ENCODE data around the gene ADCY7. TPM values are rescaled to one million over a fixed set of nuclear protein-coding genes. Genes with fewer than 3 reads are reported as not detected.

ADCY7 gene
- total and polyA plus RNA-seq, 5 experiments from 2014 or later = 60.1 to 135 (median 72.8) TPM

DNA sequence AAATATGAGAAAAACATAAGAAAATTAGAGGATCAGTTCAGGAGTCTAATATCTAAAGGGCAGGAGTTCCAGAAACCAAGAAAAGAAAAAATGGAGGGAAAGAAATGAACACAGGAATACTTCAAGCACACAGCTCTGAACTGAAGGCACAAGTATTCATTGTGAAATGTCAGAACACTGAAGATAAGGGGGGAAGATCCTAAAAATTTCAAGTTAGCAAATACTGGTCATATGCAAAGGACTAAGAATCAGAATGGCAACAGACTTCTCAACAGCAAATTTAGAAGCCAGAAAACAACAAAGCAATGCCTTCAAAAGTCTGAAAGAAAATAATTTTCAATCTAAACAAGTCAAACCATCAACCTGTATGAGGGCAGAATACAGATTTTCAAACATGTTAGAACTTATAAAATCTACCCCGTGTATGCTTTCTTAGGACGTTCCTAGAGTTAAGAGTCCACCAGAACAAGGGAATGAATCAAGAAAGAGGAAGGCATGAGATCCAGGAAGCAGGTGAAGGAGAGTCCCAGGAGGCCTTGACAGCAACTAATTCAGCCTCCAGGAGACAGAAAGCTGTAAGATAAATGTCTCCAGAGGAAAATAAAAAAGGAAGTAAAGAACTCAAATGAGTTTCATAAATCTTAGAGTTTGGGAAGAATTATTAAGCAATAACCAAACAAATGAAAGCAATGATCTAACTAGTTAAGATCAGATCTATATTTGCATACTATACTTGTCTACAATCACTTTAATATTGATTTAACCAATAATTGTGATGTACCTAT, 99.6 kb downstream of the ADCY7 start:
- H3K4me3 Mint-ChIP-seq = peak overlapping the region in 9 of 10 donors; percentile 20 to 94 (median 51)
- peak overlapping the region in 9 of 10 donors; percentile 1 to 90 (median 30) for H3K27ac Mint-ChIP-seq
- DNase-seq (no peak), ATAC-seq (no peak)
- POLR2A ChIA-PET = interaction anchor here (0.6 to 0.7 kb wide), 2 partner anchors 183 to 269 kb away, joined by 4 to 5 read pairs; no protein-coding TSS in a partner anchor
- H3K4me1 Mint-ChIP-seq = peaks cover 38 to 77% (median 70%) of the 10 kb centered on the region in 4 donors
- H3K36me3 Mint-ChIP-seq = peaks cover 0 to 52% (median 3%) of the 10 kb centered on the region in 3 donors
- no peaks in the 10 kb centered on the region for H3K9me3 Mint-ChIP-seq
- no peaks in the 10 kb centered on the region for H3K27me3 Mint-ChIP-seq

Small RNA genes within 50 kb of the gene (microRNA-seq; reads per million reads assigned to microRNA genes)
- gene MIR6771 (ENCODE audit: borderline microRNAs expressed) = 1.4 reads per million

Other genes starting within 250 kb of the ADCY7 start
- gene CNEP1R1, start 241.3 kb upstream of the ADCY7 start, total RNA-seq = 10 to 100 TPM; 29.6 to 32.7 TPM
- 10 to 100 TPM; 10.8 to 20.6 (median 12.3) TPM for gene CNEP1R1, start 241.3 kb upstream of the ADCY7 start, polyA plus RNA-seq
- 10 to 100 TPM; 20.7 to 23.3 TPM for gene HEATR3, start 200.6 kb upstream of the ADCY7 start, total RNA-seq
- gene HEATR3, start 200.6 kb upstream of the ADCY7 start, polyA plus RNA-seq = 1 to 10 TPM; 5.5 to 6.7 (median 5.6) TPM
- gene TENT4B, start 113.2 kb upstream of the ADCY7 start, total RNA-seq = 10 to 100 TPM; 26.0 to 27.0 TPM
- gene TENT4B, start 113.2 kb upstream of the ADCY7 start, polyA plus RNA-seq = 1 to 10 TPM; 5.3 to 8.3 (median 6.6) TPM
- 10 to 100 TPM; 69.1 to 82.8 TPM for gene BRD7, start 102.4 kb downstream of the ADCY7 start, total RNA-seq
- 10 to 100 TPM; 42.5 to 62.6 (median 49.1) TPM for gene BRD7, start 102.4 kb downstream of the ADCY7 start, polyA plus RNA-seq

All from naive thymus-derived CD8-positive, alpha-beta T cell (primary cell).